Psoas muscle (tissue), 8 donors: ENCODE data around the gene LHX6. TPM values are rescaled to one million over a fixed set of nuclear protein-coding genes. Genes with fewer than 3 reads are reported as not detected.

Experiments
- ATAC-seq, 4 donors: fragments of 200-7000 bp; cut with Tn5 transposase; one replicate each; pipeline ENCODE4 v1.9.1; 2020; ENCODE audit warnings: moderate library complexity in 3 of 4, mild to moderate bottlenecking in 2 of 4
- DNase-seq, 2 donors: peaks; one replicate each; pipeline ENCODE4 v3.0.0-alpha.2; 2020
- H3K27ac ChIP-seq: fragments of 200-600 bp; one replicate; pipeline ENCODE4 v1.8.0; 2022
- H3K27me3 ChIP-seq, 3 donors: fragments of 200-600 bp in 1 of 3; one replicate each; pipeline versions ENCODE4 v1.6.1 to v1.8.0; 2013 to 2022; ENCODE audit warnings: low read length in 2 of 3, mild to moderate bottlenecking in 2 of 3, moderate library complexity in 1 of 3; ENCODE audit not compliant: insufficient read depth in 3 of 3
- H3K36me3 ChIP-seq, 2 donors: fragments of 200-600 bp in 1 of 2; one replicate each; pipeline versions ENCODE4 v1.6.1 to v1.8.0; 2013 to 2022; ENCODE audit warnings: low read depth in 1 of 2, mild to moderate bottlenecking in 1 of 2, moderate library complexity in 1 of 2; ENCODE audit not compliant: insufficient read depth in 1 of 2
- H3K4me1 ChIP-seq: fragments of 200-600 bp; one replicate; pipeline ENCODE4 v1.8.0; 2022
- H3K4me3 ChIP-seq: fragments of 200-600 bp; one replicate; pipeline ENCODE4 v1.8.0; 2022; ENCODE audit warnings: mild to moderate bottlenecking
- H3K9me3 ChIP-seq: fragments of 200-600 bp; one replicate; pipeline ENCODE4 v1.8.0; 2022
- WGBS, 3 donors: extraction: QIAGEN DNeasy Blood & Tissue Kit; methylation state at CpG; one replicate each; pipeline versions ENCODE4 v1.1.6 to v1.1.7; 2013; 5-methylcytosine and 5-hydroxymethylcytosine counted together
- intact Hi-C, 2 donors: fragments of 100-400 bp; cut with DNase I; formaldehyde crosslinking; loops; one replicate each; pipeline versions ENCODE4 v1.11.0 to v1.14.2; 2022
- polyA plus RNA-seq, 3 donors: library from polyadenylated mRNA; stranded (reverse); fragments of 200-250 nt; gene quantifications; one replicate each; pipeline ENCODE4 v1.2.3, GENCODE V29; 2013
- total RNA-seq, 4 donors: library from RNA; stranded (reverse); fragmentation: NEBNext Ultra II Directional in 2 of 4; extraction: Animal tissue kit (Norgen Biotek cat#: 25700) in 2 of 4; gene quantifications; one replicate each; pipeline versions ENCODE4 v1.2.1 to v1.2.4, GENCODE V29; 2021 to 2023
- TF ChIP-seq, protein P1 (sequence below): fragments of 200-600 bp; IDR thresholded peaks from one replicate; pipeline ENCODE4 v1.8.0; 2022; ENCODE audit warnings: antibody characterized with exemption
- donor health status: healthy with polysubstance abuse.
- donor health status: DM: no; HTN: no; CAD: no; lungs with moderate emphysema.
- donor health status: Bipolar disorder and iron deficiency.
- donor health status: healthy.
- donor health status: DM: yes; HTN: yes; CAD: no.
- donor health status: DM: no; HTN: no; CAD: no.
- donor health status: DM: no; HTN: no; CAD: no.
- donor health status: DM: yes; HTN: yes; CAD: no.

LHX6 gene
- total and polyA plus RNA-seq, 7 donors = 1.00 to 6.0 (median 2.4) TPM

DNA sequence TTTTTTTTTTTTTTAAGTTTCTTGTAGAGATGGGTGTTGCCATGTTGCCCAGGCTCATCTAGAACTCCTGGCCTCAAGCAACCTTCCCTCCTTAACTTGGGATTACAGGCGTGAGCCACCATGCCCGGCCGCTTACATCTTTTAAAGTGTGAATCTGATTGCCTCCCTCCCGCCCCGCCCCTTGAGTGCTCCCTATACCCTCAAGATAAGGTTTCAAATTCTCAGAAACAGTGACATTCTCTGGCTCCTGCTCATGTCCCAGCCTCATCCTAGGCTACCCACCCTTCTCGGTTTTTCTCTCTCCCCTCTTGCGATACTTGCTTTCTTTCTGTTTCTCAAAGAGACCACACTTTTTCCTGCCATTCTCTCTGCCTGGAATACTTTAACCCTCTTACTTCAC is 56.6 kb downstream of the LHX6 start:
- Histone ChIP-seq H3K4me3 (no peak overlapping the region), H3K9me3 (no peaks in the 10 kb centered on the region), H3K36me3 (no peaks in the 10 kb centered on the region), H3K27me3 (peaks cover 0 to 10% (median 2%) of the 10 kb centered on the region in 3 donors), H3K4me1 (no peaks in the 10 kb centered on the region), H3K27ac (no peak overlapping the region)
- 67 to 72% (median 69%) methylated on average over 7 of the region's 7 CpGs for WGBS, 3 donors
- intact Hi-C loops = no loop called here
- DNase-seq (no peak), ATAC-seq (no peak)
- TF ChIP-seq, protein P1, sequence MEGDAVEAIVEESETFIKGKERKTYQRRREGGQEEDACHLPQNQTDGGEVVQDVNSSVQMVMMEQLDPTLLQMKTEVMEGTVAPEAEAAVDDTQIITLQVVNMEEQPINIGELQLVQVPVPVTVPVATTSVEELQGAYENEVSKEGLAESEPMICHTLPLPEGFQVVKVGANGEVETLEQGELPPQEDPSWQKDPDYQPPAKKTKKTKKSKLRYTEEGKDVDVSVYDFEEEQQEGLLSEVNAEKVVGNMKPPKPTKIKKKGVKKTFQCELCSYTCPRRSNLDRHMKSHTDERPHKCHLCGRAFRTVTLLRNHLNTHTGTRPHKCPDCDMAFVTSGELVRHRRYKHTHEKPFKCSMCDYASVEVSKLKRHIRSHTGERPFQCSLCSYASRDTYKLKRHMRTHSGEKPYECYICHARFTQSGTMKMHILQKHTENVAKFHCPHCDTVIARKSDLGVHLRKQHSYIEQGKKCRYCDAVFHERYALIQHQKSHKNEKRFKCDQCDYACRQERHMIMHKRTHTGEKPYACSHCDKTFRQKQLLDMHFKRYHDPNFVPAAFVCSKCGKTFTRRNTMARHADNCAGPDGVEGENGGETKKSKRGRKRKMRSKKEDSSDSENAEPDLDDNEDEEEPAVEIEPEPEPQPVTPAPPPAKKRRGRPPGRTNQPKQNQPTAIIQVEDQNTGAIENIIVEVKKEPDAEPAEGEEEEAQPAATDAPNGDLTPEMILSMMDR = no peak

DNA sequence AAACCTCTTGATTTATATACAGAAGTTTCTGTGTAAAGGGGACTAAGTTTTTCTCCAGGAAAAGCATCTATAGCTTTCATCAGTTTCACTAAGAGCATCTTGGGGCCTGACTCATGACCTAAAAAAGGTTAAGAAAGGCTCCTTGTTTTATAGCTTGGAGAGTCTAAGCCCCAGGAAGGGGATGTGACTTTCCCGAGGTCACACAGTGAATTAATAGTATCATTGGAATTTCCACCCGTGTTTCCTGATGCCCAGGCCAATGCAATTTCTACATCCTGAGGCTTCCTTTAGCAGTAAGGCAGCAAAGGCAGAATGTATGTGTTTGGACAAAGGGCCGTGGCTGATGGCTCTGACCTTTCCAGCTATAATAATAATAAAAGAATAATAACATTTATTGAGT is 60.4 kb downstream of the LHX6 start:
- intact Hi-C loops = no loop called here
- H3K27me3 ChIP-seq = peaks cover 0 to 4% (median 0%) of the 10 kb centered on the region in 3 donors
- H3K9me3 ChIP-seq = no peaks in the 10 kb centered on the region
- no peak for DNase-seq
- no peak overlapping the region for H3K4me3 ChIP-seq
- H3K27ac ChIP-seq = no peak overlapping the region
- H3K36me3 ChIP-seq = no peaks in the 10 kb centered on the region
- WGBS, 3 donors = 52 to 68% (median 64%) methylated on average over 3 of the region's 3 CpGs
- ATAC-seq = no peak
- H3K4me1 ChIP-seq = no peaks in the 10 kb centered on the region
- TF ChIP-seq, protein P1 = no peak

DNA sequence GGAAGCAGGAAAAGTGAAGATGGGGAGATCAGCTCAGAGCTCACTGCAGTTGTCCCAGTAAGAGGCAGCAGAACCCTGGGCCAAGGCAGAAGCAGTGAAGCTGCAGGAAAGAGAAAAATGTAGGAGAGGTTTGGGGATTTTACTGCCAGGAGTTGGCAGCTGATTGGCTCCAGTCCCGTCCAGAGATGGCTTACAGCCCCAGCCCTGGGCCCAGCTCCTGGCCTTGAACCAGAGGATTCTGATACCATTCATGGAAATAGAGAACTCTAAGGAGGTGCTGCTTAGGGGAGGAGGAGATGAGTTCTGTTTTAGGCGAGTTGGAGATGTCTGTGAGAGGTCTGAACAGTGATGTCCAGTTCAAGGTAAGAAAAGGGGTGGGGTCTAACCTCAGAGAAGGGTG is 64.5 kb downstream of the LHX6 start:
- Histone ChIP-seq H3K27ac (no peak overlapping the region), H3K27me3 (peaks cover 0 to 4% (median 0%) of the 10 kb centered on the region in 3 donors), H3K4me1 (no peaks in the 10 kb centered on the region), H3K36me3 (no peaks in the 10 kb centered on the region), H3K9me3 (no peaks in the 10 kb centered on the region), H3K4me3 (no peak overlapping the region)
- ATAC-seq (no peak), DNase-seq (no peak)
- TF ChIP-seq, protein P1 = no peak
- 20 to 26% (median 26%) methylated on average over 2 of the region's 2 CpGs for WGBS, 3 donors
- intact Hi-C loops = loop anchor here in 1 of 2 donors (5.0 kb wide), 1 partner anchor 58 kb away; no protein-coding TSS in a partner anchor

DNA sequence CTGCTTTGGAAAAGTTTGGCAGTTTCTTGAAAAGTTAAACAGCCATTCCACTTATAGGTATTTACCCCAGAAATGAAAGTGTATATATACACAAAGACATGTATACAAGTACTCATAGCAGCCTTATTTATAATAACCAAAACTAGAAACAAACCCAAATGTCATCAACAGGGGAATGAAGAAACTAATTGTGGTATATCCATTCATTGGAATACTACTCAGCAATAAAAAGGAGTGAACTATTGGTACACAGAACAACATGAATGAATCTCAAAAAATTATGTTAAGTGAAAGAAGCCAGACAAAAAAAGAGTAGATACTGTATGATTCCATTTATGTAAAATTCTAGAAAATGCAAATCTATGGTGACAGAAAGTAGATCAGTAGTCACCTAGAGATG is 66.3 kb downstream of the LHX6 start:
- Histone ChIP-seq H3K4me1 (peaks cover 14% of the 10 kb centered on the region), H3K27me3 (peaks cover 0 to 4% (median 0%) of the 10 kb centered on the region in 3 donors), H3K9me3 (no peaks in the 10 kb centered on the region), H3K36me3 (no peaks in the 10 kb centered on the region), H3K27ac (no peak overlapping the region), H3K4me3 (no peak overlapping the region)
- DNase-seq = no peak
- ATAC-seq = no peak
- TF ChIP-seq, protein P1 = no peak
- intact Hi-C loops = loop anchor here in 1 of 2 donors (5.0 kb wide), 1 partner anchor 60 kb away; no protein-coding TSS in a partner anchor

DNA sequence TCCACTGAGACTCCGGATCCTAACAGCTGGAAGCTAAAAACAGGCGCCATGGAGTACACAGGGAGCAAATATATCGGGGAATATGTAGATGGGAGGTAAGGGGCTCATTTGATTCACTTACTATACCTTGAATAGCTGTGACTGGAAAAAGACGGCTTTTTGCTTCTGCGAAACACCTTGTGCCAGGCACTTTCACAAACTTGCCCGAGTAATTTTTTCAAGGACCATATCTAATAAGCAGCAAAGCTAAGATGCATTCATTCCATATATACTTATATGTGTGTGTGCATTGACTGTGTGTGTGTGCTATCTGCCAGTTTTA is 68.9 kb downstream of the LHX6 start:
- 12 to 18% (median 15%) methylated on average over 6 of the region's 6 CpGs for WGBS, 3 donors
- Histone ChIP-seq H3K36me3 (no peaks in the 10 kb centered on the region), H3K27ac (peak overlapping the region; percentile 87), H3K4me1 (peaks cover 34% of the 10 kb centered on the region), H3K27me3 (no peaks in the 10 kb centered on the region), H3K9me3 (no peaks in the 10 kb centered on the region), H3K4me3 (peak overlapping the region; percentile 90)
- intact Hi-C loops = loop anchor here (1.0 to 5.0 kb wide), 2 partner anchors 62 to 105 kb away; no protein-coding TSS in a partner anchor
- TF ChIP-seq, protein P1 = no peak
- no peak for ATAC-seq
- no peak for DNase-seq
